Measurements from ENCODE around the gene ARRDC2. TPM values are rescaled to one million over a fixed set of nuclear protein-coding genes. Genes with fewer than 3 reads are reported as not detected.

ARRDC2 gene
- total RNA-seq, 1 donor: 15.9 TPM

GRCh38 chr19:18017275-18018083 is 9.5 kb downstream of the ARRDC2 start:
- Histone ChIP-seq H4K20me1 (ENCODE audit: insufficient read depth, low read length) (no peaks in the 10 kb centered on the region), H3K36me3 (ENCODE audit: insufficient read depth, low read length) (peaks cover 19% of the 10 kb centered on the region), H3K4me3 (ENCODE audit: insufficient read depth, low read length) (no peak overlapping the region), H2AFZ (ENCODE audit: low read length) (peak overlapping the region; percentile 86), H3K79me2 (ENCODE audit: insufficient read depth, low read length) (no peaks in the 10 kb centered on the region), H3K4me2 (ENCODE audit: insufficient read depth, low read length) (peak overlapping the region; percentile 41), H3K4me1 (ENCODE audit: insufficient read depth, low read length) (peaks cover 28% of the 10 kb centered on the region), H3K9me3 (ENCODE audit: low read depth, low read length) (no peaks in the 10 kb centered on the region), H3K27me3 (ENCODE audit: insufficient read depth, low read length) (no peaks in the 10 kb centered on the region), H3K27ac (ENCODE audit: low read depth, low read length) (no peak overlapping the region)
- DNase-seq (ENCODE audit: insufficient read length, low spot score, missing footprints): peak; percentile 81
- no peak for TF ChIP-seq CTCF (IDR thresholded peaks at IDR 0.05; ENCODE audit: extremely low read depth, low read depth, low read length)

- Histone ChIP-seq H3K4me1 (ENCODE audit: insufficient read depth, low read length) (peaks cover 39% of the 10 kb centered on the region), H4K20me1 (ENCODE audit: insufficient read depth, low read length) (no peaks in the 10 kb centered on the region), H2AFZ (ENCODE audit: low read length) (peak overlapping the region; percentile 72), H3K9me3 (ENCODE audit: low read depth, low read length) (no peaks in the 10 kb centered on the region), H3K27ac (ENCODE audit: low read depth, low read length) (peak overlapping the region; percentile 66), H3K36me3 (ENCODE audit: insufficient read depth, low read length) (peaks cover under 1% of the 10 kb centered on the region), H3K4me3 (ENCODE audit: insufficient read depth, low read length) (no peak overlapping the region), H3K4me2 (ENCODE audit: insufficient read depth, low read length) (peak overlapping the region; percentile 45), H3K27me3 (ENCODE audit: insufficient read depth, low read length) (no peaks in the 10 kb centered on the region), H3K79me2 (ENCODE audit: insufficient read depth, low read length) (no peaks in the 10 kb centered on the region)
- TF ChIP-seq CTCF (IDR thresholded peaks at IDR 0.05; ENCODE audit: extremely low read depth, low read depth, low read length): no peak
- peak; percentile 93 for DNase-seq (ENCODE audit: insufficient read length, low spot score, missing footprints)
These were observed 12.5 kb downstream of the ARRDC2 start for GRCh38 chr19:18020212-18021085.

- Histone ChIP-seq H3K4me3 (ENCODE audit: insufficient read depth, low read length) (peak overlapping the region; percentile 13), H3K4me2 (ENCODE audit: insufficient read depth, low read length) (peak overlapping the region; percentile 47), H3K36me3 (ENCODE audit: insufficient read depth, low read length) (no peaks in the 10 kb centered on the region), H3K9me3 (ENCODE audit: low read depth, low read length) (no peaks in the 10 kb centered on the region), H3K79me2 (ENCODE audit: insufficient read depth, low read length) (no peaks in the 10 kb centered on the region), H3K27me3 (ENCODE audit: insufficient read depth, low read length) (no peaks in the 10 kb centered on the region), H2AFZ (ENCODE audit: low read length) (peak overlapping the region; percentile 47), H3K27ac (ENCODE audit: low read depth, low read length) (peak overlapping the region; percentile 66), H4K20me1 (ENCODE audit: insufficient read depth, low read length) (no peaks in the 10 kb centered on the region), H3K4me1 (ENCODE audit: insufficient read depth, low read length) (peaks cover 39% of the 10 kb centered on the region)
- DNase-seq (ENCODE audit: insufficient read length, low spot score, missing footprints): peak; percentile 97
- no peak for TF ChIP-seq CTCF (IDR thresholded peaks at IDR 0.05; ENCODE audit: extremely low read depth, low read depth, low read length)
These were observed 13.3 kb downstream of the ARRDC2 start for GRCh38 chr19:18021121-18021755.
